IMR-90 (cell line): ENCODE measurements around the gene STAT4. TPM values are rescaled to one million over a fixed set of nuclear protein-coding genes. Genes with fewer than 3 reads are reported as not detected.

Experiments
- ATAC-seq: fragments of 200-7000 bp; cut with Tn5 transposase; 2 replicates; pipeline ENCODE4 v1.9.1; 2020; ENCODE audit warnings: low read depth, mild to moderate bottlenecking, moderate library complexity
- BruUV-seq: library from RNA; stranded (reverse); fragments of 400-500 nt; replicated peaks from 2 replicates; lab custom pipeline; 2021; lab: Mats Ljungman, UMichigan
- CTCF ChIA-PET: fragments of 300-600 bp; formaldehyde crosslinking; extraction: SDS; loops from one replicate; lab custom pipeline; 2021; ENCODE audit warnings: antibody characterized with exemption; lab: Yijun Ruan, JAX
- POLR2A ChIA-PET: fragments of 300-600 bp; sonication (Branson Sonifier 250); formaldehyde crosslinking; loops from one replicate; lab custom pipeline; 2022; ENCODE audit warnings: antibody characterized with exemption; ENCODE audit not compliant: unreplicated experiment; lab: Charles Lee
- DNase-seq: peaks from one replicate; pipeline ENCODE4 v3.0.0; 2013
- H2AFZ ChIP-seq: replicated peaks from 2 replicates; pipeline ENCODE3; 2013; ENCODE audit warnings: low read length, mild to moderate bottlenecking; ENCODE audit not compliant: poor library complexity
- H2AK5ac ChIP-seq: 2 replicates; pipeline ENCODE4 v1.6.1; 2013; ENCODE audit warnings: low read depth, low read length, inconsistent platforms
- H2AK9ac ChIP-seq: replicated peaks from 2 replicates; pipeline ENCODE3; 2013; ENCODE audit warnings: mild to moderate bottlenecking, low read depth, low read length, moderate library complexity; ENCODE audit not compliant: poor library complexity
- H2BK120ac ChIP-seq: 2 replicates; pipeline ENCODE4 v1.6.1; 2013; ENCODE audit warnings: low read depth, low read length, inconsistent platforms
- H2BK15ac ChIP-seq: 3 replicates; pipeline ENCODE4 v1.6.1; 2013; ENCODE audit warnings: low read depth, low read length, inconsistent platforms
- H2BK20ac ChIP-seq: 2 replicates; pipeline ENCODE4 v1.6.1; 2013; ENCODE audit warnings: low read depth, mild to moderate bottlenecking, inconsistent platforms, low read length, moderate library complexity
- H2BK5ac ChIP-seq: 2 replicates; pipeline ENCODE4 v1.6.1; 2013; ENCODE audit warnings: mild to moderate bottlenecking, low read depth, low read length, inconsistent platforms; ENCODE audit not compliant: poor library complexity, severe bottlenecking
- H3K14ac ChIP-seq: replicated peaks from 2 replicates; pipeline ENCODE4 v1.6.1; 2013; ENCODE audit warnings: low read depth, low read length, inconsistent platforms
- H3K18ac ChIP-seq: 2 replicates; pipeline ENCODE4 v1.6.1; 2013; ENCODE audit warnings: low read depth, low read length, control low read depth
- H3K23ac ChIP-seq: 2 replicates; pipeline ENCODE4 v1.6.1; 2013; ENCODE audit warnings: low read depth, low read length, inconsistent platforms
- H3K27ac ChIP-seq: 2 replicates; pipeline ENCODE4 v1.5.1; 2013; ENCODE audit warnings: mild to moderate bottlenecking, control low read depth, low read length; ENCODE audit not compliant: insufficient read depth
- H3K27me3 ChIP-seq: 2 replicates; pipeline ENCODE4 v1.6.1; 2013; ENCODE audit warnings: low read length; ENCODE audit not compliant: control insufficient read depth, insufficient read depth
- H3K36me3 ChIP-seq: 2 replicates; pipeline ENCODE4 v1.6.1; 2013; ENCODE audit warnings: low read length, mixed read lengths; ENCODE audit not compliant: control insufficient read depth, insufficient read depth
- H3K4ac ChIP-seq: 2 replicates; pipeline ENCODE4 v1.6.1; 2013; ENCODE audit warnings: low read depth, low read length, inconsistent platforms
- H3K4me1 ChIP-seq: 2 replicates; pipeline ENCODE4 v1.6.1; 2013; ENCODE audit warnings: low read length, mixed read lengths; ENCODE audit not compliant: control insufficient read depth, insufficient read depth
- H3K4me2 ChIP-seq: 2 replicates; pipeline ENCODE4 v1.6.1; 2013; ENCODE audit warnings: low read depth, mild to moderate bottlenecking, control low read depth, low read length, moderate library complexity
- H3K4me3 ChIP-seq: 2 replicates; pipeline ENCODE4 v1.5.1; 2013; ENCODE audit warnings: low read depth, mild to moderate bottlenecking, control low read depth, low read length, moderate library complexity; ENCODE audit not compliant: insufficient read depth
- H3K56ac ChIP-seq: 2 replicates; pipeline ENCODE4 v1.6.1; 2013; ENCODE audit warnings: low read length, inconsistent platforms; ENCODE audit not compliant: insufficient read depth; ENCODE audit errors: extremely low read depth
- H3K79me1 ChIP-seq, 2 experiments: 2 replicates each; pipeline ENCODE4 v1.6.1; 2013; ENCODE audit warnings: low read length in 2 of 2, inconsistent platforms in 1 of 2, low read depth in 1 of 2
- H3K9ac ChIP-seq: 2 replicates; pipeline ENCODE4 v1.6.1; 2013; ENCODE audit warnings: low read depth, low read length, control low read depth
- H3K9me1 ChIP-seq: 2 replicates; pipeline ENCODE4 v1.6.1; 2013; ENCODE audit warnings: low read length, inconsistent platforms; ENCODE audit not compliant: insufficient read depth
- H3K9me3 ChIP-seq: 2 replicates; pipeline ENCODE4 v1.6.1; 2013; ENCODE audit warnings: low read length; ENCODE audit not compliant: control insufficient read depth, insufficient read depth
- H4K20me1 ChIP-seq: 2 replicates; pipeline ENCODE4 v1.6.1; 2013; ENCODE audit warnings: low read length, inconsistent platforms; ENCODE audit not compliant: insufficient read depth
- H4K5ac ChIP-seq: 2 replicates; pipeline ENCODE4 v1.6.1; 2013; ENCODE audit warnings: mild to moderate bottlenecking, low read depth, low read length, control low read depth
- H4K8ac ChIP-seq, 2 experiments: 2 replicates each; pipeline ENCODE4 v1.6.1; 2013; ENCODE audit warnings: low read depth in 2 of 2, low read length in 2 of 2, control low read depth in 1 of 2, inconsistent platforms in 1 of 2
- H4K91ac ChIP-seq: 2 replicates; pipeline ENCODE4 v1.6.1; 2013; ENCODE audit warnings: low read depth, low read length, inconsistent platforms; ENCODE audit not compliant: insufficient read depth
- BHLHE40 ChIP-seq: fragments of 150-350 bp; IDR thresholded peaks from 2 replicates; pipeline ENCODE4 v1.6.1; 2016; ENCODE audit warnings: mild to moderate bottlenecking, low read depth, low read length
- CEBPB ChIP-seq: IDR thresholded peaks from 2 replicates; pipeline ENCODE4 v1.6.1; 2012; ENCODE audit warnings: low read depth, low read length, improper control_type of control experiment
- CHD1 ChIP-seq: IDR thresholded peaks from 2 replicates; pipeline ENCODE4 v1.6.1; 2012; ENCODE audit warnings: low read depth, low read length, improper control_type of control experiment
- CTCF ChIP-seq: conservative IDR thresholded peaks from 2 replicates; pipeline ENCODE4 v1.5.1; 2012; ENCODE audit warnings: mild to moderate bottlenecking, low read depth, low read length, improper control_type of control experiment
- ELK1 ChIP-seq: fragments of 150-350 bp; IDR thresholded peaks from 2 replicates; pipeline ENCODE4 v1.6.1; 2016; ENCODE audit warnings: low read depth, mild to moderate bottlenecking, low read length, moderate library complexity, borderline replicate concordance
- FOS ChIP-seq: fragments of 150-350 bp; IDR thresholded peaks from 2 replicates; pipeline ENCODE4 v1.6.1; 2016; ENCODE audit warnings: low read depth, low read length
- MAFK ChIP-seq: IDR thresholded peaks from 2 replicates; pipeline ENCODE4 v1.6.1; 2012; ENCODE audit warnings: low read depth, low read length, improper control_type of control experiment
- MAZ ChIP-seq: IDR thresholded peaks from 2 replicates; pipeline ENCODE4 v1.6.1; 2012; ENCODE audit warnings: low read depth, mild to moderate bottlenecking, low read length, improper control_type of control experiment, moderate library complexity, borderline replicate concordance
- NFE2L2 ChIP-seq: fragments of 150-350 bp; IDR thresholded peaks from 2 replicates; pipeline ENCODE4 v1.6.1; 2016; ENCODE audit warnings: low read depth, mild to moderate bottlenecking, low read length
- POLR2A ChIP-seq: IDR thresholded peaks from 2 replicates; pipeline ENCODE4 v1.6.1; 2012; ENCODE audit warnings: mild to moderate bottlenecking, low read depth, low read length
- RAD21 ChIP-seq: IDR thresholded peaks from 2 replicates; pipeline ENCODE4 v1.6.1; 2012; ENCODE audit warnings: low read length, improper control_type of control experiment
- RCOR1 ChIP-seq: IDR thresholded peaks from 2 replicates; pipeline ENCODE4 v1.6.1; 2012; ENCODE audit warnings: mild to moderate bottlenecking, low read length, improper control_type of control experiment; ENCODE audit not compliant: insufficient replicate concordance
- RFX5 ChIP-seq: IDR thresholded peaks from 2 replicates; pipeline ENCODE4 v1.8.0; 2012; ENCODE audit warnings: low read depth, mild to moderate bottlenecking, low read length, moderate library complexity
- SMC3 ChIP-seq: fragments of 150-350 bp; IDR thresholded peaks from 2 replicates; pipeline ENCODE4 v1.6.1; 2016; ENCODE audit warnings: low read depth, mild to moderate bottlenecking, antibody characterized with exemption, low read length, moderate library complexity
- USF2 ChIP-seq: fragments of 150-350 bp; IDR thresholded peaks from 2 replicates; pipeline ENCODE4 v1.6.1; 2017; ENCODE audit warnings: mild to moderate bottlenecking, antibody characterized with exemption, low read length, low read depth
- WGBS, 2 experiments: methylation state at CpG; one replicate each; pipeline versions ENCODE4 v1.1.5 to v1.1.7; 2013; ENCODE audit warnings: missing lambda C conversion rate in 2 of 2; ENCODE audit not compliant: insufficient read length in 1 of 2; ENCODE audit errors: extremely low coverage in 2 of 2; 5-methylcytosine and 5-hydroxymethylcytosine counted together
- dilution Hi-C: fragments of 300-500 bp; cut with HindIII; formaldehyde crosslinking; loops from one replicate; pipeline ENCODE4 v1.14.3; 2018; ENCODE audit warnings: low sequenced_read_pairs; ENCODE audit not compliant: unreplicated experiment
- in situ Hi-C: fragments of 300-500 bp; cut with MboI; formaldehyde crosslinking; loops from 3 replicates; pipeline ENCODE4 v1.14.3; 2019; ENCODE audit warnings: low sequenced_read_pairs, inconsistent platforms, mixed read lengths
- intact Hi-C: fragments of 100-400 bp; cut with micrococcal nuclease; formaldehyde crosslinking; loops from 2 replicates; pipeline ENCODE4 v1.10.0; 2022
- polyA plus RNA-seq, 3 experiments: library from polyadenylated mRNA; depleted of rRNA; stranded (reverse); fragments of >200 nt; gene quantifications; 2 replicates each; pipeline ENCODE4 v1.2.3, GENCODE V29; 2012; ENCODE audit warnings: low replicate concordance in 1 of 3
- total RNA-seq: library from RNA; depleted of rRNA; stranded (reverse); fragments of >200 nt; gene quantifications from 2 replicates; pipeline ENCODE4 v1.2.3, GENCODE V29; 2012

The STAT4 gene
- total and polyA plus RNA-seq, 2 of the 4 experiments (the other 2 are of a cell fraction), result 0.36 to 0.48 TPM

- Histone ChIP-seq H3K27me3 (no peaks in the 10 kb centered on the region), H2BK5ac (no peak overlapping the region), H2AK5ac (no peak overlapping the region; the same call in 1 of the 2 replicates), H3K36me3 (peaks cover 55% of the 10 kb centered on the region), H3K9ac (no peak overlapping the region), H2AFZ (no peak overlapping the region), H2BK15ac (no peak overlapping the region), H3K23ac (no peak overlapping the region), H3K18ac (no peak overlapping the region), H3K9me3 (no peaks in the 10 kb centered on the region), H2AK9ac (no peak overlapping the region), H3K14ac (no peak overlapping the region), H4K8ac (no peak overlapping the region), H3K79me1 (peaks cover 0 to 25% of the 10 kb centered on the region in 2 experiments; a peak in 3 of 4 replicates), H3K4me3 (no peak overlapping the region), H3K27ac (no peak overlapping the region), H4K20me1 (peaks cover 47% of the 10 kb centered on the region), H3K4me2 (peak overlapping the region; percentile 11), H4K5ac (no peak overlapping the region), H4K91ac (no peak overlapping the region), H3K4ac (no peak overlapping the region; the same call in 1 of the 2 replicates), H3K56ac (no peak overlapping the region), H2BK120ac (no peak overlapping the region), H2BK20ac (no peak overlapping the region), H3K4me1 (peaks cover 5% of the 10 kb centered on the region), H3K9me1 (peaks cover 19% of the 10 kb centered on the region)
- dilution Hi-C loops, result no loop called here
- TF ChIP-seq RAD21, result no peak
- no peak for TF ChIP-seq FOS
- TF ChIP-seq BHLHE40, result no peak
- no peak for TF ChIP-seq POLR2A
- no peak for TF ChIP-seq MAFK
- no peak for TF ChIP-seq ELK1
- TF ChIP-seq CEBPB, result no peak
- no peak for TF ChIP-seq NFE2L2
- TF ChIP-seq CHD1, result no peak
- no peak for TF ChIP-seq RFX5
- no peak for TF ChIP-seq MAZ
- no peak for TF ChIP-seq USF2
- TF ChIP-seq CTCF, result no peak
- TF ChIP-seq SMC3, result no peak
- no peak for TF ChIP-seq RCOR1
- no peak for DNase-seq
- intact Hi-C loops, result loop anchor here (1.0 kb wide), 1 partner anchor 199 kb away; no protein-coding TSS in a partner anchor
- 10 to 100% methylated on average over 1 to 2 of the region's 10 CpGs for WGBS, 2 experiments
- in situ Hi-C loops, result no loop called here
- POLR2A ChIA-PET, result no interaction called here
- no TSS peak for BruUV-seq
- CTCF ChIA-PET, result no interaction called here
- ATAC-seq, result no peak
Measured at GRCh38 chr2:190980630-190981209, 170.1 kb downstream of the STAT4 start.
